IMR-90 (cell line): Measurements from ENCODE around the gene COL25A1. TPM values are rescaled to one million over a fixed set of nuclear protein-coding genes. Genes with fewer than 3 reads are reported as not detected.

ENCODE experiments used
- ATAC-seq: fragments of 200-7000 bp; cut with Tn5 transposase; 2 replicates; pipeline ENCODE4 v1.9.1; 2020; ENCODE audit warnings: low read depth, mild to moderate bottlenecking, moderate library complexity
- BruUV-seq: library from RNA; stranded (reverse); fragments of 400-500 nt; replicated peaks from 2 replicates; lab custom pipeline; 2021; lab: Mats Ljungman, UMichigan
- CTCF ChIA-PET: fragments of 300-600 bp; formaldehyde crosslinking; extraction: SDS; loops from one replicate; lab custom pipeline; 2021; ENCODE audit warnings: antibody characterized with exemption; lab: Yijun Ruan, JAX
- POLR2A ChIA-PET: fragments of 300-600 bp; sonication (Branson Sonifier 250); formaldehyde crosslinking; loops from one replicate; lab custom pipeline; 2022; ENCODE audit warnings: antibody characterized with exemption; ENCODE audit not compliant: unreplicated experiment; lab: Charles Lee
- DNase-seq: peaks from one replicate; pipeline ENCODE4 v3.0.0; 2013
- H2AFZ ChIP-seq: replicated peaks from 2 replicates; pipeline ENCODE3; 2013; ENCODE audit warnings: low read length, mild to moderate bottlenecking; ENCODE audit not compliant: poor library complexity
- H2AK5ac ChIP-seq: 2 replicates; pipeline ENCODE4 v1.6.1; 2013; ENCODE audit warnings: low read depth, low read length, inconsistent platforms
- H2AK9ac ChIP-seq: replicated peaks from 2 replicates; pipeline ENCODE3; 2013; ENCODE audit warnings: mild to moderate bottlenecking, low read depth, low read length, moderate library complexity; ENCODE audit not compliant: poor library complexity
- H2BK120ac ChIP-seq: 2 replicates; pipeline ENCODE4 v1.6.1; 2013; ENCODE audit warnings: low read depth, low read length, inconsistent platforms
- H2BK15ac ChIP-seq: 3 replicates; pipeline ENCODE4 v1.6.1; 2013; ENCODE audit warnings: low read depth, low read length, inconsistent platforms
- H2BK20ac ChIP-seq: 2 replicates; pipeline ENCODE4 v1.6.1; 2013; ENCODE audit warnings: low read depth, mild to moderate bottlenecking, inconsistent platforms, low read length, moderate library complexity
- H2BK5ac ChIP-seq: 2 replicates; pipeline ENCODE4 v1.6.1; 2013; ENCODE audit warnings: mild to moderate bottlenecking, low read depth, low read length, inconsistent platforms; ENCODE audit not compliant: poor library complexity, severe bottlenecking
- H3K14ac ChIP-seq: replicated peaks from 2 replicates; pipeline ENCODE4 v1.6.1; 2013; ENCODE audit warnings: low read depth, low read length, inconsistent platforms
- H3K18ac ChIP-seq: 2 replicates; pipeline ENCODE4 v1.6.1; 2013; ENCODE audit warnings: low read depth, low read length, control low read depth
- H3K23ac ChIP-seq: 2 replicates; pipeline ENCODE4 v1.6.1; 2013; ENCODE audit warnings: low read depth, low read length, inconsistent platforms
- H3K27ac ChIP-seq: 2 replicates; pipeline ENCODE4 v1.5.1; 2013; ENCODE audit warnings: mild to moderate bottlenecking, control low read depth, low read length; ENCODE audit not compliant: insufficient read depth
- H3K27me3 ChIP-seq: 2 replicates; pipeline ENCODE4 v1.6.1; 2013; ENCODE audit warnings: low read length; ENCODE audit not compliant: control insufficient read depth, insufficient read depth
- H3K36me3 ChIP-seq: 2 replicates; pipeline ENCODE4 v1.6.1; 2013; ENCODE audit warnings: low read length, mixed read lengths; ENCODE audit not compliant: control insufficient read depth, insufficient read depth
- H3K4ac ChIP-seq: 2 replicates; pipeline ENCODE4 v1.6.1; 2013; ENCODE audit warnings: low read depth, low read length, inconsistent platforms
- H3K4me1 ChIP-seq: 2 replicates; pipeline ENCODE4 v1.6.1; 2013; ENCODE audit warnings: low read length, mixed read lengths; ENCODE audit not compliant: control insufficient read depth, insufficient read depth
- H3K4me2 ChIP-seq: 2 replicates; pipeline ENCODE4 v1.6.1; 2013; ENCODE audit warnings: low read depth, mild to moderate bottlenecking, control low read depth, low read length, moderate library complexity
- H3K4me3 ChIP-seq: 2 replicates; pipeline ENCODE4 v1.5.1; 2013; ENCODE audit warnings: low read depth, mild to moderate bottlenecking, control low read depth, low read length, moderate library complexity; ENCODE audit not compliant: insufficient read depth
- H3K56ac ChIP-seq: 2 replicates; pipeline ENCODE4 v1.6.1; 2013; ENCODE audit warnings: low read length, inconsistent platforms; ENCODE audit not compliant: insufficient read depth; ENCODE audit errors: extremely low read depth
- H3K79me1 ChIP-seq, 2 experiments: 2 replicates each; pipeline ENCODE4 v1.6.1; 2013; ENCODE audit warnings: low read length in 2 of 2, inconsistent platforms in 1 of 2, low read depth in 1 of 2
- H3K9ac ChIP-seq: 2 replicates; pipeline ENCODE4 v1.6.1; 2013; ENCODE audit warnings: low read depth, low read length, control low read depth
- H3K9me1 ChIP-seq: 2 replicates; pipeline ENCODE4 v1.6.1; 2013; ENCODE audit warnings: low read length, inconsistent platforms; ENCODE audit not compliant: insufficient read depth
- H3K9me3 ChIP-seq: 2 replicates; pipeline ENCODE4 v1.6.1; 2013; ENCODE audit warnings: low read length; ENCODE audit not compliant: control insufficient read depth, insufficient read depth
- H4K20me1 ChIP-seq: 2 replicates; pipeline ENCODE4 v1.6.1; 2013; ENCODE audit warnings: low read length, inconsistent platforms; ENCODE audit not compliant: insufficient read depth
- H4K5ac ChIP-seq: 2 replicates; pipeline ENCODE4 v1.6.1; 2013; ENCODE audit warnings: mild to moderate bottlenecking, low read depth, low read length, control low read depth
- H4K8ac ChIP-seq, 2 experiments: 2 replicates each; pipeline ENCODE4 v1.6.1; 2013; ENCODE audit warnings: low read depth in 2 of 2, low read length in 2 of 2, control low read depth in 1 of 2, inconsistent platforms in 1 of 2
- H4K91ac ChIP-seq: 2 replicates; pipeline ENCODE4 v1.6.1; 2013; ENCODE audit warnings: low read depth, low read length, inconsistent platforms; ENCODE audit not compliant: insufficient read depth
- CTCF ChIP-seq: conservative IDR thresholded peaks from 2 replicates; pipeline ENCODE4 v1.5.1; 2012; ENCODE audit warnings: mild to moderate bottlenecking, low read depth, low read length, improper control_type of control experiment
- MAFK ChIP-seq: IDR thresholded peaks from 2 replicates; pipeline ENCODE4 v1.6.1; 2012; ENCODE audit warnings: low read depth, low read length, improper control_type of control experiment
- NFE2L2 ChIP-seq: fragments of 150-350 bp; IDR thresholded peaks from 2 replicates; pipeline ENCODE4 v1.6.1; 2016; ENCODE audit warnings: low read depth, mild to moderate bottlenecking, low read length
- RCOR1 ChIP-seq: IDR thresholded peaks from 2 replicates; pipeline ENCODE4 v1.6.1; 2012; ENCODE audit warnings: mild to moderate bottlenecking, low read length, improper control_type of control experiment; ENCODE audit not compliant: insufficient replicate concordance
- SMC3 ChIP-seq: fragments of 150-350 bp; IDR thresholded peaks from 2 replicates; pipeline ENCODE4 v1.6.1; 2016; ENCODE audit warnings: low read depth, mild to moderate bottlenecking, antibody characterized with exemption, low read length, moderate library complexity
- WGBS, 2 experiments: methylation state at CpG; one replicate each; pipeline versions ENCODE4 v1.1.5 to v1.1.7; 2013; ENCODE audit warnings: missing lambda C conversion rate in 2 of 2; ENCODE audit not compliant: insufficient read length in 1 of 2; ENCODE audit errors: extremely low coverage in 2 of 2; 5-methylcytosine and 5-hydroxymethylcytosine counted together
- dilution Hi-C: fragments of 300-500 bp; cut with HindIII; formaldehyde crosslinking; loops from one replicate; pipeline ENCODE4 v1.14.3; 2018; ENCODE audit warnings: low sequenced_read_pairs; ENCODE audit not compliant: unreplicated experiment
- in situ Hi-C: fragments of 300-500 bp; cut with MboI; formaldehyde crosslinking; loops from 3 replicates; pipeline ENCODE4 v1.14.3; 2019; ENCODE audit warnings: low sequenced_read_pairs, inconsistent platforms, mixed read lengths
- intact Hi-C: fragments of 100-400 bp; cut with micrococcal nuclease; formaldehyde crosslinking; loops from 2 replicates; pipeline ENCODE4 v1.10.0; 2022
- polyA plus RNA-seq, 3 experiments: library from polyadenylated mRNA; depleted of rRNA; stranded (reverse); fragments of >200 nt; gene quantifications; 2 replicates each; pipeline ENCODE4 v1.2.3, GENCODE V29; 2012; ENCODE audit warnings: low replicate concordance in 1 of 3
- total RNA-seq: library from RNA; depleted of rRNA; stranded (reverse); fragments of >200 nt; gene quantifications from 2 replicates; pipeline ENCODE4 v1.2.3, GENCODE V29; 2012

COL25A1 gene
- total and polyA plus RNA-seq, 2 of the 4 experiments (the other 2 are of a cell fraction): under 0.01 to 0.05 TPM

- Histone ChIP-seq H3K56ac (no peak overlapping the region), H3K27me3 (no peaks in the 10 kb centered on the region), H2BK120ac (no peak overlapping the region), H3K79me1 (no peaks in the 10 kb centered on the region), H4K8ac (no peak overlapping the region), H2AFZ (no peak overlapping the region), H3K9ac (no peak overlapping the region), H4K91ac (no peak overlapping the region), H3K18ac (no peak overlapping the region), H2BK20ac (no peak overlapping the region), H3K4me2 (no peak overlapping the region), H2AK9ac (no peak overlapping the region), H3K4me1 (no peaks in the 10 kb centered on the region), H2BK15ac (no peak overlapping the region), H3K4ac (no peak overlapping the region), H2BK5ac (no peak overlapping the region), H3K27ac (no peak overlapping the region), H2AK5ac (no peak overlapping the region), H3K9me1 (no peaks in the 10 kb centered on the region), H3K4me3 (no peak overlapping the region), H4K20me1 (no peaks in the 10 kb centered on the region), H3K14ac (no peak overlapping the region), H3K9me3 (no peaks in the 10 kb centered on the region), H3K23ac (no peak overlapping the region), H3K36me3 (no peaks in the 10 kb centered on the region), H4K5ac (no peak overlapping the region)
- dilution Hi-C loops (no loop called here), intact Hi-C loops (no loop called here), in situ Hi-C loops (no loop called here)
- CTCF ChIA-PET: no interaction called here
- POLR2A ChIA-PET: no interaction called here
- no peak for TF ChIP-seq MAFK
- no peak for TF ChIP-seq CTCF
- TF ChIP-seq NFE2L2: no peak
- no peak for TF ChIP-seq RCOR1
- no peak for TF ChIP-seq SMC3
- no peak for DNase-seq
- no peak for ATAC-seq
- no TSS peak for BruUV-seq
- no CpG with 5 or more reads among the region's 2 CpGs for WGBS, 2 experiments
Observed at GRCh38 chr4:109238746-109239145, 63.7 kb downstream of the COL25A1 start.
